ENCODE results near the gene MON2. TPM values are rescaled to one million over a fixed set of nuclear protein-coding genes. Genes with fewer than 3 reads are reported as not detected.

Gene MON2
- total RNA-seq, 1 donor from 2014 or later = 62.3 TPM

GRCh38 chr12:62625228-62625627 lies 158.6 kb downstream of the MON2 start:
- Mint-ChIP-seq H3K27me3 (ENCODE audit: insufficient read depth, low read depth) (no peaks in the 10 kb centered on the region), H3K4me3 (no peak overlapping the region), H3K36me3 (peaks cover 11% of the 10 kb centered on the region), H3K27ac (peak overlapping the region; percentile 23), H3K4me1 (peaks cover 49% of the 10 kb centered on the region), H3K9me3 (peaks cover 3% of the 10 kb centered on the region)
- no peak for DNase-seq (ENCODE audit: low spot score)
- Histone ChIP-seq H3K9me3 (ENCODE audit: low read depth) (no peaks in the 10 kb centered on the region), H3F3A (ENCODE audit: low read depth) (peaks cover 34% of the 10 kb centered on the region), H3K4me2 (no peak overlapping the region), H4K20me1 (ENCODE audit: low read depth) (no peaks in the 10 kb centered on the region), H2AFZ (replicated peaks) (no peak overlapping the region), H3K27me3 (peaks cover under 1% of the 10 kb centered on the region), H3K27ac (no peak overlapping the region), H3K36me3 (no peaks in the 10 kb centered on the region), H3K79me2 (ENCODE audit: low read depth) (no peaks in the 10 kb centered on the region), H3K4me3 (no peak overlapping the region), H3K4me1 (peaks cover 40% of the 10 kb centered on the region), H3K9ac (no peak overlapping the region)
- no peak for TF ChIP-seq EZH2 (IDR thresholded peaks at IDR 0.05)
- no peak for TF ChIP-seq EZH2phosphoT487 (IDR thresholded peaks at IDR 0.05)
- no peak for TF ChIP-seq CTCF (IDR thresholded peaks at IDR 0.05)

- Histone ChIP-seq H2AFZ (replicated peaks) (no peak overlapping the region), H3K27me3 (peaks cover 20% of the 10 kb centered on the region), H3K9ac (no peak overlapping the region), H3K4me2 (no peak overlapping the region), H3K4me1 (peaks cover 55% of the 10 kb centered on the region), H4K20me1 (ENCODE audit: low read depth) (no peaks in the 10 kb centered on the region), H3K27ac (no peak overlapping the region), H3F3A (ENCODE audit: low read depth) (peaks cover 47% of the 10 kb centered on the region), H3K9me3 (ENCODE audit: low read depth) (no peaks in the 10 kb centered on the region), H3K36me3 (no peaks in the 10 kb centered on the region), H3K4me3 (no peak overlapping the region), H3K79me2 (ENCODE audit: low read depth) (no peaks in the 10 kb centered on the region)
- H3K4me3 Mint-ChIP-seq = no peak overlapping the region
- peak overlapping the region; percentile 68 for H3K27ac Mint-ChIP-seq
- H3K4me1 Mint-ChIP-seq = peaks cover 65% of the 10 kb centered on the region
- DNase-seq (ENCODE audit: low spot score) = no peak
- H3K36me3 Mint-ChIP-seq = peaks cover 6% of the 10 kb centered on the region
- TF ChIP-seq EZH2 (IDR thresholded peaks at IDR 0.05) = no peak
- TF ChIP-seq CTCF (IDR thresholded peaks at IDR 0.05) = no peak
- TF ChIP-seq EZH2phosphoT487 (IDR thresholded peaks at IDR 0.05) = no peak
- peaks cover 4% of the 10 kb centered on the region for H3K27me3 Mint-ChIP-seq (ENCODE audit: insufficient read depth, low read depth)
- H3K9me3 Mint-ChIP-seq = peaks cover 3% of the 10 kb centered on the region
These were observed 160.6 kb downstream of the MON2 start for GRCh38 chr12:62627181-62627580.

- H3K36me3 ChIP-seq = no peaks in the 10 kb centered on the region
- peaks cover 6% of the 10 kb centered on the region for H3K27me3 Mint-ChIP-seq (ENCODE audit: insufficient read depth, low read depth)
- no peaks in the 10 kb centered on the region for H3K79me2 ChIP-seq (ENCODE audit: low read depth)
- no peak overlapping the region for H3K4me3 ChIP-seq
- H3K4me1 ChIP-seq = peaks cover 59% of the 10 kb centered on the region
- peak; percentile 50 for DNase-seq (ENCODE audit: low spot score)
- peaks cover 52% of the 10 kb centered on the region for H3F3A ChIP-seq (ENCODE audit: low read depth)
- H3K36me3 Mint-ChIP-seq = peaks cover 3% of the 10 kb centered on the region
- H3K27ac Mint-ChIP-seq = peak overlapping the region; percentile 84
- peaks cover 36% of the 10 kb centered on the region for H3K27me3 ChIP-seq
- no peak overlapping the region for H2AFZ ChIP-seq (replicated peaks)
- H3K9me3 ChIP-seq (ENCODE audit: low read depth) = no peaks in the 10 kb centered on the region
- no peak overlapping the region for H3K27ac ChIP-seq
- TF ChIP-seq EZH2 (IDR thresholded peaks at IDR 0.05) (no peak), EZH2phosphoT487 (IDR thresholded peaks at IDR 0.05) (no peak), CTCF (IDR thresholded peaks at IDR 0.05) (no peak)
- H3K4me3 Mint-ChIP-seq = no peak overlapping the region
- no peak overlapping the region for H3K9ac ChIP-seq
- H3K9me3 Mint-ChIP-seq = no peaks in the 10 kb centered on the region
- H3K4me2 ChIP-seq = peak overlapping the region; percentile 36
- H4K20me1 ChIP-seq (ENCODE audit: low read depth) = no peaks in the 10 kb centered on the region
- H3K4me1 Mint-ChIP-seq = peaks cover 77% of the 10 kb centered on the region
These were observed 162.8 kb downstream of the MON2 start for GRCh38 chr12:62629413-62629812.

Data from neural progenitor cell (in vitro differentiated cells).